HG03280 (cell line): ENCODE measurements around the gene PKN3.

Source experiments
- ATAC-seq: cut with Tn5 transposase; IDR thresholded peaks from one replicate; pipeline ENCODE4 v1.9.1; 2021; ENCODE audit warnings: mild to moderate bottlenecking, moderate library complexity; ENCODE audit not compliant: unreplicated experiment

PKN3 gene

DNA sequence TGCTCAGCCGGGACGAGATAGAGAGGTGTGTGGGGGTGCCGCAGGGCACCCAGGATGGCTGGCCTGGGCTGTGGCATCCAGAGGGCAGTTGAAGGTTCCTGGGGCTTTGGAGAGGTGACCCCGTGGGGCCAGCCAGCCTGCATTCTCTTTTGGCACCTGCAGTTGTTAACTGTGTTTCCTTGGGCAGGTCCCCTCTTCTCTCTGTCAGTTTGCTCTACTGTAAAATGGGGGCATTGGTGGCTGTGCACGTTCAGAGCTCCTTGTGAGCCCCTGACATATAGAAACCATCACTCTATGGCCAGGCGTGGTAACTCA is 13.1 kb downstream of the PKN3 start:
- ATAC-seq = no peak

DNA sequence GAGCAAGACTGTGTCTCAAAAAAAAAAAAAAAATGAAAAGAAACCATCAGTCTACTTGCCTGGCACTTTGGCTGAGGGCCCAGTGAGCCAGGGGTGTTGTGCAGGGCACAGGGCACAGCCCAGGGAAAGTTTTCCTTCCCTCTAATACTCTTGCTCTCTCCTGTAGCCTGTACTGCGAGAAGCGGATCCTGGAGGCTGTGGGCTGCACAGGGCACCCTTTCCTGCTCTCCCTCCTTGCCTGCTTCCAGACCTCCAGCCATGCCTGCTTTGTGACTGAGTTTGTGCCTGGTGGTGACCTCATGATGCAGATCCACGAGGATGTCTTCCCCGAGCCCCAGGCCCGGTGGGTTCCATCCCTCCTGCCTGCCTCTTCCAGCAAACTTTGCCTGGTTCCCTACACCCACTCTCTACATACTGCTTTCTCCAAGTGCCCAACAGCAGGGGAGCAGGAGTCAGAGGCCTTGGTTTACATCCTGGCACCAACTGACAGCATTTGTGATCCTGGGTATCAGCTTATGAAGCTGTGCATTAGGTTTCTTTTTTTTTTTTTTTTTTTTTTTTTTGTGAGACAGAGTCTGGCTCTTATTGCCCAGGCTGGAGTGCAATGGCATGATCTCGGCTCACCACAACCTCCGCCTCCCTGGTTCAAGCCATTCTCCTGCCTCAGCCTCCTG is 14.4 kb downstream of the PKN3 start:
- no peak for ATAC-seq

DNA sequence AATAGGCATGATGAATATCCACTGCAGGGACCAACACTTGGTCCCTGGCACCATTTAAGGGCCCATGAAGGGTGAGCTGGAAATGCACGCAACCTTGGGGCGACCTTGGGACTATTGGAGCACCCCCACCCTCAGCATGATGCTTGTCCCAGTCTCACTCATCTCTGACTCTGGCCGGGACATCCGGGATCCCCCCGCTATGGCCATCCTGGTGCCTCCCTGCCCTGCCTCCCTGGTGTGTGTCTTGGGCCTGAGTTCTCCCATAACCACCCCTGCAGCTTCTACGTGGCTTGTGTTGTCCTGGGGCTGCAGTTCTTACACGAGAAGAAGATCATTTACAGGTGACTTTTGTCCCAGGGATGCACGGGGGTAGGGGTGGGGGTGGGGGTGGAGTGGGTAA is 15.7 kb downstream of the PKN3 start:
- no peak for ATAC-seq

DNA sequence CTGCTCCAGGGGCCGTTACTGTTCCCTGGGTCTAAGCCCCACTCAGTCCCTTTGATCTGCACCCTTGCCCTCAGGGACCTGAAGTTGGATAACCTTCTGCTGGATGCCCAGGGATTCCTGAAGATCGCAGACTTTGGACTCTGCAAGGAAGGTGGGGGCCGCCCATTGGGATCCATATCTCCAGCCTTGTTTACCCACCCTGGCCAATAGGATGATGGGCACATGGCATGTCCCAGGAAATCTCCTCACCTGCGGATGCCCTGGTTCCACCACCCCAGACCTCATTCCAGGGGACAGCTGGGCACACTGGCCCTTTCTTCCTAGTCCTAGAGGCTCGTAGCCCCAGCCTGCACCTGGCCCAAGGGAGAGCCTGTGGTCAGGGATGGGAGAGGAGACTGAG is 16.2 kb downstream of the PKN3 start:
- ATAC-seq = no peak

DNA sequence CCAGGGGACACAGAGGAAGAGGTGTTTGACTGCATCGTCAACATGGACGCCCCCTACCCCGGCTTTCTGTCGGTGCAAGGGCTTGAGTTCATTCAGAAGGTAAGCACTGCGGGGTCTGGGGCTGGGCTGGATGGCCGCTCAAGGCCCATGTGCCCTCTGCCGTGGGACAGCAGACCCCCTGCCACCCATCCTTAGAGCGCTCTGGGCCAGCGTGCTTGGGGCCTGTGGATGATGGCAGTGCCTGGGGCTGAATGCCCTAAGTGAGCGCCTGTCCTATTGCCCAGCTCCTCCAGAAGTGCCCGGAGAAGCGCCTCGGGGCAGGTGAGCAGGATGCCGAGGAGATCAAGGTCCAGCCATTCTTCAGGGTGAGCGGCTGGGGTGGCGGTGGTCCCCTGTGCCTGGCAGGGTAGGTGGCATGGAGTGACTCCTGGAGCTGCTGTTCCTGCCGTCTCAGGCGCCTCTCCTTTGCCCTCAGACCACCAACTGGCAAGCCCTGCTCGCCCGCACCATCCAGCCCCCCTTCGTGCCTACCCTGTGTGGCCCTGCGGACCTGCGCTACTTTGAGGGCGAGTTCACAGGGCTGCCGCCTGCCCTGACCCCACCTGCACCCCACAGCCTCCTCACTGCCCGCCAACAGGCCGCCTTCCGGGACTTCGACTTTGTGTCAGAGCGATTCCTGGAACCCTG is 17.8 kb downstream of the PKN3 start:
- ATAC-seq = no peak

DNA sequence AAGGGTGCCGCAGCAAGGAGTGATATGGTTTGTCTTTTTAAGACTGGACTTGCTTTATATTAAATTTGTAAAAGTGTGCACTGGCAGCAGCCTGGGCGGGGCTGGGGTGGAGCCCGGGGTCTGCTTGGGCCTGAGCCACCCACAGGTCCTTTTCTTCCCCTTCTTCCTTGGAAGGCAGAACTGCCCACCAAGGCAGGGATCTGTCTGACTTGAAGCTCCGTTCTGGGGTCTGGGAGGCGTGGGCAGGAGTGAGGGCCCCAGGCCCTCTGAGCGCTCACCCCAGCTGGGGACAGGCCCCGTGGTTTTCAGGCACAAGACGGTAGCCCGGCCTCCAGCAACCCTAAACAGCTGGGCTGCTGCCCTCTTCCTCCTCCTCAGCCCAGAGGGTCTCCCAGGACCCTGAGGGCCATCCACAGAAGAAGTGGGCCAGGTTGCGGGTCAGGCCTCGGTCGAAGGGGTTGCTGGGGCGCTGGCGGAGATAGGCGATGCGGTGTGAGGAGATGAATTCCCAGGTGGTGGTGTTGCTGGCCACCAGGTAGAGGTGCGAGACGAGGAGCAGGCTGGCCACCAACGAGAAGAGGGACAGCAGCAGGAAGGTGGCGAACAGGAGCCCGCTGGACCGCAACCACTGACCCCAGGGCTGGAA is 18.7 kb downstream of the PKN3 start:
- ATAC-seq = no peak

DNA sequence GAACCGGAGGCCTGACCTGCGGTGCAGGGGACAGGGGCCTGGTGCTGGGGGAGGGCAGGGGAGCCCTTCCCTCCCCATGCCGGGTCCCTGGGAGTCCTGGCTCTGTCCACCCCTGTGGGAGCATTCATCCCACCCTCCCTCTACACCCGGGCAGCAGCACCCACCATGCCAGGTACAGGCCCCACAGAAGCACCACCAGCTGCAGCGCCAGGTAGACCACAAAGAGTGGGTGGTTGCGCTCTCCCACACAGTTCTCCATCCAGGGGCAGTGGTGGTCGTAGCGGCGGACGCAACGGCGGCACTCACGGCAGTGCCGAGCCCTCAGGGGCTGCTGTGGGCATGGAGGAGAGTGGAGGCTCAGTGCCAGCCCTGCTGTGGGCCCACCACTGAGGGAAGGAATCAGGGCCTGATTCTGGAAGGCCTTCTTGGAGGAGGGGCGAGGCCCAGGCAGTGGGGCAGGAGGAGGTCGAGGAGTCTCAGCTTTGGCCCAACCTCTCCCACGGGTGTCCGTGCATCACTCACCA is 19.2 kb downstream of the PKN3 start:
- ATAC-seq = no peak

DNA sequence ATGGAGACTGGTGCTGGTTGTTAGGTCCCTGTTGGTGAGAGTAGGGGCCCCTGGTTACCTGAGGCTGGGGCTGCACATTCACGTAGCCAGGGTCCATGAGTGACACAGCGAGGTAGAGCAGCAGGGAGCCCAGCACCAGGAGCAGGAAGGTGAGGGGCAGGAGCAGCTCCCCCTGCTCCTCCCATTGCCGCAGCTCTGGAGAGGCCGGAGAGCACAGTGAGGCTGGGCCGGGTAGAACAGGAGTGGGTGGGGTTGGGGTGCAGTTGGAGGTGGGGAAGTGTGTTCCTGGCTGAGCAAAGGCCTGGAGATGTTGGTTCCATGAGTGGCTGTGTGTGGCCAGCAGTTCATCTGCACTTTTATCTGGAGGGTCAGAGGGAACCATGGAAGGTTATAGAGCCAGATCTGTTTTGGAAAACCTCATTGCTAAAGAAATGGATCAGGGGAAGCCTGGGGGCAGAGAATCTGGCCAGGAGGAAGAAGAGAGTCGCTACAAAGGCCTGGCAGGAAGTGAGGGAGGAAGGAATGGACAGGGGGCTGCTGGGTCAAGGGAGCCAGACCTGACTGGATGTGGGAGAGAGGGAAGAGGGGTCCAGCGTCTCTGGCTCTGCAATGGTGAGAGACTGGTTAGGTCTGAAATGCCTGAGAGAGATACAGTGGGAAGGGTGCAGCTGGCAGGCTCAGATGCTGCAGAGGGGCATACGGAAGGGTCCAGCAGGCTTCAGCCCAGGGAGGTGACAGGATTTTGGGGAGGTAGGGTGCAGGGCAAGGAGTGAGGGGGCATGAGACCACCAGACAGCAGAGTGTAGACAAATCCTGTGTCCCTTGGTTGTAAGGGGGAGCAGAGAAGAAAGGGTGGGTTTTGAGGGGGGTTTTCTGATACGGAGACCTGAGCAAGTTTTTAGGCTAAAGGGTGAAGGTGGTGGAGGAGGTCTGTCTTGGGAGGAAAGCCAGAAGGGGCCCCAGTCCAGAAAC is 20.4 kb downstream of the PKN3 start:
- no peak for ATAC-seq

DNA sequence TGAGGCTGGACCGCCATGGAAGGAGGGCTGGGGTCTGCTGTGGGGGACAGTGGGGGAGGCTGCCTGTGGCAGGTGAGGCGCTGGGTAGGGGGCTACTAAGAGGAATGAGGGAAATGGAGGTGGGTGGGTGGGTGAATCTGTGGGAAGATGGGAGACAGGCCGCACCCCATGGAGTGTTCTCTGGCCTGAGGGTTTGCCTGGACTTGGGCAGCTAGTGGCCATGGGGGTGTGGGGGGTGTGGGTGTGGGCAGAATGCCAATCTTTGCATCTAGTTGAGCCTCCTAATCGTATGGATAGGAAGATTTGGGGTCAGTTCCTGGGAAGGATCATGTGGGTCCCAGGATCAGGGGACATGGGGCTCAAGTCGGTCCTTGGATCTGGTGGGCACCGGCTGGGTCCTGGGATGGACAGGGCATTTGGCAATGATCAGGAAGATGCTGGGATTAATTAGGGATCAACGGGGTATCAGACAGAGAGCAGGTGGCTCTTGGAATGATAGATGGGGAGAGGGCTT is 21.1 kb downstream of the PKN3 start:
- ATAC-seq = no peak

DNA sequence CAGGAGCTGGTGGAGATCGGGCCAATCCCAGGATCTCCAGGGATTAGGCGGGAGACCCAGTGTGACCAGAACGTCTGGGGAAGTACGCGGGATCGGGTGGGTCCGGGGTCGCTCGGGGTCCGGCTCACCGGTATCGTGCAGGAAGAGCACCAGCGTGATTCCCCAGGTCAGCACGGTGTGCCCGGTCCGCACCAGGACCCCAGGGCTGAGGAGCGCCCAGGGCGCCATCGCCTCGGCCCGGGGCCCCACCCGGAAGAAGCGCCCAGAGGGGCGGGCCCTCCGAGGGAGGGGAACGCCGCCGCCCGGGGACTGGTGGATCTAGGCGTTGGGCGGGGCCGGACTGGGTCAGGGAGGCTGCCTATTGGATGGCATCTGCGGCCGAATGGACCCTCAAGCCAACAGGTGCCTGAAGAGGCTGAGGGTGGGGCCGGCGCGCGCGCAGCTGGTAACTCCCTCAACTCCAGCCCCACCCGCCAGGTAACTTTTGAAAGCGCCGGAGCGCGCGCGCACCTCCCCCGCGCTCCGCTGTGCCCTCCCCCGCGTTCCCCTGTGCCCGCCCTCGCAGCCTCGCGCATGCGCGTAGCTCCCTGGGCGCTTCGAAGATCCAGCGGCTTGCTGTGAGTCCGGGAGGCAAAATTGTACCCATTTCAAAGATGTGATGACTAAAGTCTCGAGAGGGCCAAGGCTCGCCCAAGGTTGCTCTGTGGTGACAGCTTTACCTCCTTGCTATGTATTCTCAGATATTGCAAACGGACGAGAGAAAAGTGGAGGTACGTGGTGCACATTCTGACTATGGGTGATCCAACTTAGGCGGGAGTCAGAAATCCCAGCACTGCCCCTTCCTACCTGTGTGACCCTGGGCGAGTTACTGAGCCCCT is 21.8 kb downstream of the PKN3 start, which contains the start of gene ZDHHC12:
TSS of gene ZDHHC12 (minus strand) at position 262 of the 878 bp plus-strand sequence. CDS start at position 228, 34 bp downstream.
- ATAC-seq = peak; percentile 98

DNA sequence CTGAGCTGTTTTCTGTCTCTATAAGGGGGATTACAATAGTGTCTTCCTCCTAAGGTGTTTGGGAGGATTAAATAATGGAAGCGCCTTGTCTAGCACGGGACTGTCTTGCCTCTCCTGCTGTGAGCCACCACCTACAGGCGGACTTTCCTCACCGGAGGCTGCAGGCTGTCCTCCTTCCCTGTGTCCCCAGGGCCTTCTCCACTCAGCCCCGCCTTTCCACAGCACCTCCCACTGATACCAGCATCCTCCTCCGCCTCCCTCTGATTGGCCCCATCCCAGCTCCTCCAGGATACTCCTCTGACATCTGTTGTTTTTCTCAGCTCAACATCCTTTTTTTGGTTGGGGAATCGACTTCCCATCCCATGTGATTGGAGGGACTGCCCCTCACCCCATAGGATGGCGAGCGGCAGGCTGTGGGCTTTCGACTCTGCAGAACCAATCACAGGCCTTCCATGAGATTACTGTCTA is 22.5 kb downstream of the PKN3 start:
- ATAC-seq = no peak

DNA sequence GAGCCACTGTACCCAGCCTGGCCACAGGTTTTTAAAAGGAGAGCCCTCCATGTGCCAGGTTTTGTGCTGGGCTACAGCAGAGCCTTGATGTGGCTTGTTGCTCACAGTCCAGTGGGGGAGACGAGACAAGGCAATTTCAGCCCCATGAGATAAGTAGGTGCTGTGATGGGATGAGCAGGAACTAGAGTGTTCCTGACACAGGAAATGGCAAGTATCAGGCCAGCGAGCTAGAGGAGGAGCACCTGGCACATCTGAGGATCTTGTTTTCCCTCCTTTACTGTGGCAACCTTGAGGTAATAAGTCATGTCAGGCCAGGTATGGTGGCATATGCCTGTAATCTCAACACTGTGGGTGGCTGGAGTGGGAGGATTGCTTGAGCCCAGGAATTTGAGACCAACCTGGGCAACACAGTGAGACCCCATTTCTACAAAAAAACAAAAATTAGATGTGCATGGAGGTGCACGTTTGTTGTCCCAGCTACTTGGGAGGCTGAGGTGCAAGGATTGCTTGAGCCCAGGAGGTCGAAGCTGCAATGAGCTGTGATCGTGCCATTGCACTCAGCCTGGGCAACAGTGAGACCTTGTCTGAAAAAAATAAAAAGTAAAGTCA is 25.4 kb downstream of the PKN3 start:
- ATAC-seq = no peak

DNA sequence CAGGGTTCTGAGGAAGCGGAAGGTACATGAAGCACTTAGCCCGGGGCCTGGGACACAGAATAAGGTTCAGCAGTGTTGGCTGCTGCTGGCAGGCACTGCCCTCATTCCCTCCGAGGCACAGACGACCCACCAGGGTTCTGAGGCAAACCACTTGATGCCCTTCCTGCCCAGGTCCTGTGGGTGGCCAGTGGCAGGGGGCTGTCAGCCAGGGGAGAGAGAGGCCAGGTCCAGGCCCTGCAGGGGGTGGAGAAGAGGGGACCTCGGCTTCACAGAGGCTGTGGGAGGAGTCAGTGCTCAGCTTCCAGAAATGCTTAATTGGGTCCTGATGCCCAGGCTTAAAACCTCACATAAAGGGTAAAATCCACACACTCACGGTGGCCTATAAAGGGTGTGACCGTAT is 26.0 kb downstream of the PKN3 start:
- ATAC-seq = no peak

DNA sequence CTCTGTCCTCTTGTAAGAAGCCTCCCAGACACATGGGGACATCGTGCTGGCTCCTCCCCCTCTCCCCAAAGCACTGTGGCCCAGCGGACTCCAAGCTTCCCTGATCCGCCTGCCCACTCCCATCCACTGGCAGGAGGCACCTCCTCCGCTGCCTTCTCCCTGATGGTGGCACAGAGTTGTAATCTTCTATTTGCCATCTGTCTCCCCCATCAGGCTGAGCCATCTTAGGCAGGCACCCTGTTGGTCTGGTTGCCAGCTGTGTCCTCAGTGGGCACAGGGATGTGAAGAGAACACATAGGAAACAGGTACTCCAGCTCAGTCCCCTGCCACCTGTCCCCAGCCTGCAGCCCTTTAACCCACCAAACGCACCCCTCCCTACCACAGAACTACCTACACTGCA is 27.0 kb downstream of the PKN3 start:
- ATAC-seq = no peak

DNA sequence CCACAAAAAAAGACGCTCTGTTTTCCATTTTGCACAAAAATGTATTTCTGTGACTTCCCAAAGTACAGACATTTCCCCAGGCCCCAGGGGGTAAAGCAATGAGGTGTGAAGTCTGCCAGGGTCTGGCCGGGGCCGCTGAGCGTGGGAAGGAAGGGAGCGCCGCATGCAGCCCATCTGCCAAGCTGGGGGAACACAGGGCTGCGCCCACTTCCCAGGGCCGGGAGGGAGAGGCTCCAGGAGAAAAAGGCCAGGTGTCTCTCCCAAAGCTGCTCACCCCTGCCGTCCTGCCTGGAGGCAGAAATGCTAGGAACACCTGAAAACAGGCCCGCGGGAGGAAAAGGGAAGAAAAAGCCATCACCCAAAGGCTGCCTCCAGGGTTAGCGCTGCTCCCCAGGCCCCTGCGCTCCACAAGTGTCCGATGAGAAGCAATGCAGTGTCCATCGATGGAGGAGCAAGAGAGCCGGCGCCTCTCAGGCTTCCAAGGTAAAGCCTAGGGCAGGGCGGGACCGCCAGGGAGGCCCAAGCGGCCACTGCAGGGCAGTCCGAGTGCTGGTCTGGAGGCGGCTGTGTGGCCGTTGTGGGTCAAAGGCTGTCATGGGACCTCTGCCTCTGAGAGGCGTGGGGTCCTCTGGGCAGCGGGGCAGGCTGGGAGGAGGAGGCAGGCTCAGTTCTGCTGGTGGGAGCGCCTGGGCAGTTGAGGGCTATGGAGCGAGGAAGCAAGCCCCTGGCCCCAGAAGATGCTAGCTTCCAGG is 27.6 kb downstream of the PKN3 start:
- ATAC-seq = no peak

DNA sequence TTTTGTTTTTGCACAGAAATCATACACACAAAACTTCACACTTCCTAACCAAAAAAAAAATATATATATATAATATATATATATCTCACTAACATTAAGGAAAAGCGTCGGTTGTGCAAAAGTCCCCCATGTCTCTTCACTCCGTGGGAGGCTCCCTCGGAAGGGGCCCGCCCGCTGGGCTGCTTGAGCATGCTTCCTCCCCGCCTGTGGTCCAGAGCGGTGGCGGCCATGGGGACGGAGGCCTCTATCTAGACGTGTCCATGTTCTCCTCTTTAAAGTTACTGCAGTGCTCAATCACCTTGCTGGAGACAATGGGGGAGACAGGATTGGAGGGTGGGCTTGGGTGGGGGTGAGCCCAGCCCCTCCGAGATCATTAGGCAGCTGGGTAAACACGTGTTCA is 28.8 kb downstream of the PKN3 start:
- ATAC-seq = no peak

DNA sequence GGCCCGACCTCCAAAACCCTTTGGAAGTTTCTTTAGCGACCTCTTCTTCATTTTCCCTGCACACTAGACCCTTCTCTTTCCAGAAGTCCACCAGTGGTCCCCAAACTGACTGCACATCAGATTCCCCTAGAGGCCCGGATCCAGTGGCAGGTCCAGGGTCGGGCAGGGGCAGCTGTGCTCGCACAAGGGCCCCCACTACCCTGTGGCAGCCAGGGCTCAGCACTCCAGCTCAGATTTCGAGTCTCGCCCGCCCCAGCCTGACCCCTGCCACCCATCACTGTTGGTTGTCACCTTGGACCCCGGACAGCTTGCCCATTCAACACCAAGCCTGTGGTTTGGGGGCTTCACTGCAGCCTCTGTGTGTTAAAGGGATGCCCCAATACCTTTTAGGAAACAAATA is 29.4 kb downstream of the PKN3 start:
- ATAC-seq = no peak

DNA sequence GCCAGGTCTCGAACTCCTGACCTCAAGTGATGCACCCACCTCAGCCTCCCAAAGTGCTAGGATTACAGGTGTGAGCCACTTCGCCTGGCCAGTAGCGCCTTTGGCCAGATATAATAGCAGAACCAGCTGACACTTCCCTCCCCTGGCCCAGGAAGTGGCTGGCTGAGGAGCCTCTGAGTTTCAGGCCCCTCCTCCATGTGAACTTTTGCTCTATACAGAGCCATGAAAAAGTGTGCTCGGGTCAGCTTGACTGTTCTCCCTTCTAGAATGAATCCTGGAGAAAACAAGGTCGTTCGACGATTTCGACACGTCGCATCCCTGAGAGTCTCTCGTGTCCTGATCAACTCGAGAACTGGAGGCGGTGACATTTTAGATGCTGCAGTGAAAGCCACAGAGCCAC is 30.3 kb downstream of the PKN3 start:
- ATAC-seq = no peak

DNA sequence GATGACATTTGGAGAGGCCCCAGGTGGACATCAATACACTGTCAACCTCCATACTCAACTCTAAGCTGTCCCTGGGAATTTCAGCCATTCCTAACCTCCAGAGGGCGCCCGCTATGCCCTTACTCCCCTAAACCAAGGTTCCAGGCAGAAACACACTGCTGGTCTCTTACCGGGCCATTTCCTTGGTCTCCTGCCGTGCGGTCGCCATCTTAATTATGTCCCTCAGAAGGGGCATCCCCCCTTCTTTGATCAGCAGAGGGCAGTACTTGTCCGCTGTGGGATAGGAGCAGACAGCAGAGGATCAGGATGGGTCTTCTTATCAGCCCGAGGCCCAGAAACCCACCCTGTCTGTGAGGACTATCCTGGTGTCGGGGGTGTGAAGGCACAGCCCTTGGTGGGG is 31.0 kb downstream of the PKN3 start:
- ATAC-seq = no peak
